Measurements from ENCODE around the gene ZBTB11. TPM values are rescaled to one million over a fixed set of nuclear protein-coding genes. Genes with fewer than 3 reads are reported as not detected.

Gene ZBTB11
- total and polyA plus RNA-seq, 2 of the 13 experiments (the other 11 are each of a cell fraction or from before 2014, with no cell fraction given), result 5.9 to 18.1 TPM

GRCh38 chr3:101676765-101677435 lies at the start of gene ZBTB11 (continued):
- TF ChIP-seq DMTF1 (CRISPR knock-in tag; IDR thresholded peaks at IDR 0.05) (no peak), ZSCAN22 (CRISPR knock-in tag; IDR thresholded peaks at IDR 0.05) (no peak), ZNF20 (CRISPR knock-in tag; IDR thresholded peaks at IDR 0.05) (no peak), ZNF839 (CRISPR knock-in tag; IDR thresholded peaks at IDR 0.05; ENCODE audit: borderline replicate concordance) (no peak), GZF1 (CRISPR knock-in tag; IDR thresholded peaks at IDR 0.05) (no peak; the same call in none of the 2 replicates), EED (CRISPR knock-in tag; IDR thresholded peaks at IDR 0.05) (0 out of 2 replicates have a peak, but pooled peaks have one; percentile 67), ATF3 (CRISPR knock-in tag; IDR thresholded peaks at IDR 0.05) (peak; percentile 36; the same call in 1 of the 2 replicates), SNRNP70 (IDR thresholded peaks at IDR 0.05; ENCODE audit: low read depth, low read length) (no peak), ZNF451 (CRISPR knock-in tag; IDR thresholded peaks at IDR 0.05) (0 out of 2 replicates have a peak, but pooled peaks have one; percentile 57), ZNF546 (CRISPR knock-in tag; conservative IDR thresholded peaks at IDR 0.05) (no peak; the same call in 1 of the 2 replicates), ZNF44 (CRISPR knock-in tag; IDR thresholded peaks at IDR 0.05) (no peak), GABPA (IDR thresholded peaks at IDR 0.05; ENCODE audit: low read depth, low read length) (peak; percentile 99), GABPA (CRISPR knock-in tag; IDR thresholded peaks at IDR 0.05; ENCODE audit: low read depth) (peak; percentile 98), ZNF382 (CRISPR knock-in tag; IDR thresholded peaks at IDR 0.05; ENCODE audit: borderline replicate concordance) (no peak), KAT7 (CRISPR knock-in tag; IDR thresholded peaks at IDR 0.05; ENCODE audit: borderline replicate concordance) (peak; percentile 67), ERF (CRISPR knock-in tag; IDR thresholded peaks at IDR 0.05) (peak; percentile 49; the same call in 1 of the 2 replicates), ZNF331 (CRISPR knock-in tag; IDR thresholded peaks at IDR 0.05) (peak; percentile 59; the same call in 1 of the 2 replicates), ZBTB33 (CRISPR knock-in tag; IDR thresholded peaks at IDR 0.05) (no peak), ZNF281 (CRISPR knock-in tag; IDR thresholded peaks at IDR 0.05; ENCODE audit: borderline replicate concordance) (no peak; the same call in 1 of the 2 replicates), ZNF576 (CRISPR knock-in tag; IDR thresholded peaks at IDR 0.05) (no peak; the same call in 1 of the 2 replicates), CSRNP2 (CRISPR knock-in tag; conservative IDR thresholded peaks at IDR 0.05; ENCODE audit: low read depth) (no peak)

Data from HepG2 (cell line).